NCI-H2196 (cell line): ENCODE data around the gene CCL4.
"Not testable (repeated sequence)": the region's sequence is repeated elsewhere in the genome, so short reads cannot be mapped to it uniquely, and the experiment has no call there.

Experiments
- DNase-seq: peaks from one replicate; lab custom pipeline; 2025; ENCODE audit not compliant: unreplicated experiment; lab: John Stamatoyannopoulos, UW

The CCL4 gene

DNA sequence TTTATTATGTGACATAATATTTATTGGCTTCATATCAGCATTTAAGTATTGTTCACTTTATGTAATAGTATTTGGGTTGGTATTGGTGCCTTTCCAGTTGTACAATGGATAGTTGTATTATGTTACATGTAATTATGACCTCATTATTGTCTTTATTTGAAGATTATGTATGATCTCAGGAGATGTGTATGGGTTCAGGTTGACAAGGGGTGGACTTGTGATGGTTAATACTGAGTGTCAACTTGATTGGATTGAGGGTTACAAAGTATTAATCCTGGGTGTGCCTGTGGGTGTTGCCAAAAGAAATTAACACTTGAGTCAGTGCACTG, 12.0 kb downstream of the CCL4 start:
- not testable (repeated sequence) for DNase-seq

DNA sequence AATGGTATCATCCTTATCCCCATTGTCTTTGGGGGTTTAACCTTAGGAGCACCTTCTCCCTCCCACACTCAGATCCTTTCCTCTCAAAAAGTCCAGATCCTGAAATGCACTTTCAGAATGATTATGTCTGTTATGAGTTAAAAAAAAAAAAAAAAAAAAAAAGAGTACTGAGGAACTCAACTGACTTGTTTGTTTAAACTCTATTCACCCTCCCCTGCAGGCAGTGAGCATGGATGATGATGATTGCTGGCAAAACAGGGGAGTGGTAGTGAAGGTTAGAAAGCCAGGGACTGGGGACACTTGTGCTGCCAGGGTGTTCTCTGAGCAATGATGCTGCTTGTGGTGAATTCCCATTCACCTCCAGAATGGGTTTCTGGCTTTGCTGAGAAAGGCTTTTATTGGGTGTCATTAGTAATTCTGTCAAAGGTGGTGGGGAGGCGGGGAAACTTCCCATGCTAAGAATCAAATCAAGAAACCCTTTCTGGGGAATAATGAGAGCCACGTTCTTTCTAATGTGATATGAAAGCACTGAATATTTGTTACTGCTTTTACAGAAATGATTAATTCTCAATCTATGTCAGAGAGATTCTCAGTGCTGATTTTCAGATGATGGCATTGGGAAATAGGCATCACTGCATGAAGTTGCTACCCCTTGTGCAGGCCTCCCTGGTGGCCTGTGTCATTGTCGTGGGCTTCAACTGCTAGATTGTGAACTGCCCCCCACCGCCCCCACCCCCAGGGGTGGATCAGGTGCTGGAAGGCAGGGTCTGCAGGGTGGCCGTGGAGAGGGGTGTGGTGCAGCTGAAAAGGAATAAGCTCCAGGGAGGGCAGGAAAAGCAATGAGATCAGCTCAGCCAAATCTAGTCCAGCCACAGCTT, 14.1 kb downstream of the CCL4 start:
- DNase-seq = no peak

DNA sequence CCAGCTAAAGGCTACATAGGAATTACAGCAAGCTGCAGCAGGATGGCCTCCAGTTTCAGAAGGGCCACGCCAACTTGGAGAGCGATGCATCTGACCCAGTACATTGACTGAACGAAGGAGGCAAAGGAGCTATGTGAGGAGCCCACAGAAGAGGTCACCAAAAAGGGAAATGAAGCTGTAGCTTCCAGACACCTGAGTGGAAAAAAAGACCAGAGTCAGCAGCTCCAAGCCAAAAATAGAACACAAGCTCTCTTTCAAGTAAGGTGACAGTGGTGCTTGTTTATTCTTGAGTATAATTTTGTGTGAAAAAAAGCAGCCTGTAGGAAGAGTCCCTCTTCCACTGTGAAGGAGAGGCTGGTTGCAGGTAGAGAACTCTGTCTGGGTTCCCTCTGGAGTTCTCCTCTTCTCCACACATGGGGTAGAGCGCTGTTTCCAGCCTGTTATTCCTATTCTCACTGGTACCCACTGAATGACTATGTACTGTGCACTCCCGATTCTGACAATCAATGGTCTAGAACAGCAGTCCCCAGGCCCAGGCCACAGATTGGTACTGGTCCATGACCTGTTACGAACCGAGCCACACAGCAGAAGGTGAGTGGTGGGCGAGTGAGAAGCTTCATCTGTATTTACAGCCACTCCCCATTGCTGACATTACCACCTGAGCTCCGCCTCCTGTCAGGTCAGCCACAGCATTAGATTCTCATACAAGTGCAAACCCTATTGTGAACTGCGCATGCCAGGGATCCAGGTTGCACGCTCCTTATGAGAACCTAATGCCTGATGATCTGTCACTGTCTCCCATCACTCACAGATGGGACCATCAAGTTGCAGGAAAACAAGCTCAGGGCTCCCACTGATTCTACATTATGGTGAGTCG, 15.1 kb downstream of the CCL4 start:
- no peak for DNase-seq

DNA sequence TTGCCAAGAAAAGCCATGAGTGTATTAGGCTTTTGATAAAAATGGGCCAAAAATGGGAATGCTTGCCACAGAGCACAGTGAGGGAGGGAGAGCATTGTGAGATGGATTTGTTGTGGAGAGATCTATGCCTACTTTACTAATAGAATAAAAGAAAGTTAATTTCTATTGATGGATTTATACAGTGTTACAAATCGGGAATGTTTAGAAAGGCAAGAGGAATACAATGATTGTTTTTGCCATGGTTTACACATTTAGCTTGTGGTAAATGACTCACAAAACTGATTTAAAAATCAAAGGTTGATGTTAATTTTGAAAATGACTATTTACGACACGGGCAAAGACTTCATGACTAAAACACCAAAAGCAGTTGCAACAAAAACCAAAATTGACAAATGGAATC, 16.6 kb downstream of the CCL4 start:
- no peak for DNase-seq

DNA sequence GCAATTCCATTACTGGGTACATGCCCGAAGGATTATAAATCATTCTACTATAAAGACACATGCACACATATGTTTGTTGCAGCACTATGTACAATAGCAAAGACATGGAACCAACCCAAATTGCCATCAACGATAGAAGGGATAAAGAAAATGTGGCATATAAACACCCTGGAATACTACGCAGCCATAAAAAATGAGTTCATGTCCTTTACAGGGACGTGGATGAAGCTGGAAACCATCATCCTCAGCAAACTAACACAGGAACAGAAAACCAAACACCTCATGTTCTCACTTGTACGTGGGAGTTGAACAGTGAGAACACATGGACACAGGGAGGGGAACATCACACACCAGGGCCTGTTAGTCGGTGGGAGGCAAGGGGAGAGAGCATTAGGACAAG, 17.5 kb downstream of the CCL4 start:
- DNase-seq = not testable (repeated sequence)

DNA sequence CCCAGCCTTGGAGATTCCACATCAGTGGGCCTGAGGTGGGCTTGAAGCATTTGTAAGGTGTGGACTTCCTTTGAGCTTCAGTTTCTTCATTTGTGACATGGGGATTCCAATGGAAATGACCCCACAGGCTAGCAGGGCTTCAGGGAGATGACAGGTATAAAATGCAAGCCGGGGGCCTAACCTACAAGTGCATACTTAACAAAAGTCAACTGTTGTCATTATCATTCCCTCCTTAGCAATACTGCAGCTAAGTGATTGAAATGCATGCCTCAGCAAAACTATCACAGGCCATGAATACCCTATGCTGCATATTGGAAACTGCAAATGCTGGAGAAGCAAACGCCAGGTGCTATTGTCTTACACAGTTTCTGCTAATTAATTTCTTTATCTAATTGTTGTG, 19.8 kb downstream of the CCL4 start:
- no peak for DNase-seq

DNA sequence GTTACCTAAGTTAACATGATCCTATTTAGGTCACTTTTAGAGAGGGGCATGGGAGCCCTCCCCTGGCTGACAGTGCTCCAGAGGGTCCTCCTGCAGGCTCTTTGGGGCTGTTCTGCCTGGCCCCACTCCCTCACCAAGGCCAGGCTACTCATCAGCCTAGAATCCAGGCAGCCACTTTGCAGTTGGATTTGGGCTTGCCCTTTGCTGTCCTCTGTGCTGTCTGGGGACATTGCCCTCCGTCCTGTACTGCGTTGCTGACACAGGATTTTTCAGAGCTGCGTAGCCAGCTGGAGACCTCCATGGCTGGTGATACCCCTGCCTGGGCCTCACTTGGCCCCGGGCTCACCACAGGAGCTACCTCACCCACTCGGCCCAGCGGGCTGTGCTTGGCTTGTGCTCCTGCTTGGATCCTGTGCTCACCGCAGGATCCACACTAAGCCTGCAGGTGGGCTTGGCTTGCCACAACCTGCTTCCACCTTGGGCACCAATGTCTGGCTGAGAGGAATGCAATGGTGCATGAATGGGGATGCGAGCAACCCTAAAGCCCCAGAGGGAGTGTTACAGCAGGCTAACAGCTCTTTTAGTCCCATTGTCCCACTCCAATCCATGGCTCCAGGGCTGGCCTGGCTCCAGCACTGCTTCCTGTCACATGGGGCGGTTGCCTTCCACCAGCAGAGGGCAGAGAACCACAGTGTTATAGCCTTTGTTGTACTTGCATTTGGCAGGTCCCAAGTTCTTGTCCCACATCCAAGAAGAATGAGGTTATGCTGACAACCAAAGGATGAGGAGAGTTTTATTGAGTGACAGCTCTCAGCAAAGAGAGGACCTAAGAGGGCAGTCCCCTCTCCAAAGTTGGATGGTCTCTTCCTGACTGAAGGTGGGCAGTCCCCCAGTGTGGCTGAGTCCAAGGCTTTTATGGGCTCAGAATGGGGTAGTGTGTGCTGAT, 21.5 kb downstream of the CCL4 start:
- DNase-seq = no peak

DNA sequence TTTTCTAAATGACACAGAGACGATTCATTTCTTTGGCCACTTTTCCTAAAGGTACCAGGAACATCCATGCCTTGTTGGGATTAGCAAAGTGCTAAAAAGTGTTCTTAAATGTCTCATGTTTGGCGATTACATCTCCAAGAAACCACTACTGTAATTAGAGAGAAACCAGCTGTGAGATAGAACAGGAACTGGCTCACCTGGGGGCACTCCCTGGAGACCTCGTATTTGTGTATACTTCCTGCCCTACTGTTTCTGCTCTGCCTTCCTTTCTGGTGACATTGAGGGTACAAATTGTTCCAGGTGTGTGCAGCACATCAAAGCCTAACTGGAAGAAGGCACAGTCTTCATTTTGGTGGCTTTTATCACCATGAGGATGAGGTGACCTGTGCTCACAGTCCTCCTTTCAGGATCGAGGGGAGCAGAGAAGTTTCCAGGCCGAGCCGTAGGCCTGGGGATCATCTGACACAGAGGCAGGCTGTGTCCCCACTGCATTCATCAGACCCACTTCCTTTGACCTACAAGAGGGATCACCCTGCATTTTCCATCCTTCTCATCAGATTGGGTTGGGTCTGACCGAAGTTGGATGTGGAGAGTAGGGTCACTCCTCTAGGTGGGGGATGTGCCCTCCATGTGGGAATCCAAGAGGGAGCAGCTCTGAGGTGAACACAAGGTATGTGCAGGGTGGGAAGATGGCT, 23.7 kb downstream of the CCL4 start:
- DNase-seq = no peak

DNA sequence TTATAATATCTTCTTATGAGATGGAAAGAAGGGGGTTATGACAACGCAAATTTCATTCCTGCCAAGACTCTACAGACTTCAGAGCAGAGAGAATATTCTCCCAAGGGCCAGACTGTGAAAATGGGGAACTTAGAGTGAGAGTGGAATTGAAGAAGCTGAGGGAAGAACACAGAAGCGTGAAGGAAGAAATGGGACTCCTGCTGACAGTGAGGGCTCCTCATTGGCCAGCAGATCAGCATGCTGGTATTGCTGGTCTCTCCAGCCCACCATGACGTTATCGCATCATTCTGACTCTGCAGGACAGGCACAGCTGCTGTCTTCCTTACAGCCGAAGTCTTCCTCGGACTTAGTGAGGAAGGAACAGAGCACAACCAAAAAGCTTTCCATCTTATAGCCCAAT, 24.3 kb downstream of the CCL4 start:
- DNase-seq = no peak

DNA sequence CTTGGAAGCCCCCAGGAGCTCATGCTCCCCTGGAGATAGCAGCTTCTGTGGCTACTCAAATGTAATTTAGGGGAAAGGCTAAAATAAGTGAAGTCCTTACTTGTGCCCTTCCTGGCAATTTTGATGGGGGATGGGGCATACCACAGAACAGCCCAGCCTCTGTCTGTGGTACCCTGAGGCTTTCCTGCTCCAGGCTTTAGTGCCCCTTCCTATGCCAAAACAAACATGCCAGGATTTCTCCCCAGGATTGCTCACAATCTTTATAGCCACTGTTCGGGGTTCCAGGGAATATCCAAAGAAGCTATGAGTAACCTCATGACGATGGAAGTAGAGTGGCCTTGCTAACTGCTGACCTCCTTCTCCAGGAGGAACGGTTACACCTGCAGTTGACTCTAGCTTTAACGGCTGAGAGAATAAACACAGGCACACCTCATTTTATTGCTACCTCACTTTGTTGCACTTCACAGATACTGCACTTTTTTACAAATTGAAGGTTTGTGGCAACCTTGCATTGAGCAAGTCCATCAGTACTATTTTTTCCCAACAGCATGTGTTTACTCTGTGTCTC, 24.9 kb downstream of the CCL4 start:
- DNase-seq = no peak

DNA sequence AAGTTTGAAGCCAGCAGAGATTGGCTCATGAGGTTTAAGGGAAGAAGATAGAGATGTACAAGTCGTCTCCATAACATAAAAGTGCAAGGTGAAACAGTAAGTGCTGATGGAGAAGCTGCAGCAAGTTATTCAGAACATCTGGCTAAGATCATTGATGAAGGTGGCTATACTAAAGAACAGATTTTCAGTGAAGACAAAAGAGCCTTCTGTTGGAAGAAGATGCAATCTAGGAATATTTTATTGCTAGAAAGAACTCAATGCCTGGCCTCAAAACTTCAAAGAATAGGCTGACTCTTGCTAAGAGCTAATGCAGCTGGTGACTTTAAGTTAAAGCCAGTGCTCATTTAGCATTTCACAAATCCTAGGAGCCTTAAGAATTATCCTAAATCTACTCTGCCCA, 26.0 kb downstream of the CCL4 start:
- no peak for DNase-seq

DNA sequence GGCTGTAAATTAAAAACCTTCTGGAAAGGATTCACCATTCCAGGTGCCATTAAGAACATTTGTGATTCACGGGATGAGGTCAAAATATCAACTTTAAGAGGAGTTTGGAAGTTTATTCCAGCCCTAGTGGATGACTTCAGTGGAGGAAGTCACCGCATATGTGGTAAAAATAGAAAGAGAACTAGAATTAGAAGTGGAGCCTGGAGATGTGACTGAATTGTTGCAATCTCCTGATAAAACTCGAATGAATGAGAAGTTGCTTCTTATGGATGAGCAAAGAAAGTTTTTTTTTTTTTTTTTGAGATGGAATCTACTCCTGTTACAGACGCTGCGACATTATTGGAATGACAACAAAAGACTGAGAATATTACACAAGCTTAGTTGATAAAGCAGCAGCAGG, 26.7 kb downstream of the CCL4 start:
- no peak for DNase-seq

DNA sequence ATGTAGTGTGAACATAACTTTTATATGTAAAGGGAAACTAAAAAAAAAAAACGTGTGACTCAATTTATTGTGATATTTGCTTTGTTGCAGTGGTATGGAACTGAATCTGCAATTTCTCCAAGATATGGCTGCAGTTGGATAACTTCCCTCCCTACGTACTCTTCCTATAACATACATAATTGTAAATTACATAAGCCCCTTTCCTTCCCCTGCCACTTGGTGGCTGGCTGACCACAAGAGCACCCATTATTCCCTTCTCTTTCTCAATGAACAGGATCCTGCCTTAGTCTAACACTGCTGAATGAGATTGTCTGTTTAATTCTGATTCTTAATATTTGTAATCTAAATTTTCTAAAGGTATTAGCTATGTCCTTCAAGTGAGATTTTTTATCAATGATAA, 27.8 kb downstream of the CCL4 start:
- no peak for DNase-seq

DNA sequence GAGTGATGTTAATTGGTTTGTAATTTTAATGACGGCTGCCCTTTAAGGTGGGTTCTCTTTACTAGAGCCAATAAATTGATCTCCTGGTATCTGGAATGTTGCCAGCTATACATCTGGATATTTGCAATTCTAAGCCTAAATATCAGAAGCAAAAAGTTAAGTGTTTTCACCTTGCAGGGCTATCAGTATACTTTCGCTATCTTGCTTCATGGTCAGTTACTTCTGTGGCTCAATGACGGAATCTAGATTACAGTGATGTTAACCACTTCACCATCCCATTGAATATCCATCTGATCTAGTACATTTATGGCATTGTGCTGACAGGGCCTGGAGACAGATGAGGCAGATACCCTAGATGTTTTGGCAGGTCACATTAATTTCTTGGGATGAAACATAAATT, 28.3 kb downstream of the CCL4 start:
- no peak for DNase-seq

DNA sequence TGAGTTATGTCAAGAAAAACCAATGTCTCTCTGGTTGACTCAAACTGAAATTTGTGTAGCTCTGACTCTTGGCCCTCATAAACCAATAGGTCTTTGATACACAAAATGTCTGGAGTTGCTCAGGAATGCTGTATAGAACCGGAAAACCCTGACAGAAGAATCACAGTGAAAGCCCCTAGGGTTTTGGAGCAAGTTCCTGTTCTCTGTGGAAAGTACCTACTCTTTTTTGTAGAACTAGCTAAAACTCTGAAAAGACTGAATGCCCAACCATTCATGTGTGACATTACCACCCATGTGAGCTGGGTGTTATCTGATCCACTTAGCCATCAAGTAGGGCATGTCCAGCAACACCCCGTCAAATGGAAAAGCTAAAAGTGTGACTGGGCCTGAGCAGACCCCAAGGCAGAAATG, 28.8 kb downstream of the CCL4 start:
- no peak for DNase-seq

DNA sequence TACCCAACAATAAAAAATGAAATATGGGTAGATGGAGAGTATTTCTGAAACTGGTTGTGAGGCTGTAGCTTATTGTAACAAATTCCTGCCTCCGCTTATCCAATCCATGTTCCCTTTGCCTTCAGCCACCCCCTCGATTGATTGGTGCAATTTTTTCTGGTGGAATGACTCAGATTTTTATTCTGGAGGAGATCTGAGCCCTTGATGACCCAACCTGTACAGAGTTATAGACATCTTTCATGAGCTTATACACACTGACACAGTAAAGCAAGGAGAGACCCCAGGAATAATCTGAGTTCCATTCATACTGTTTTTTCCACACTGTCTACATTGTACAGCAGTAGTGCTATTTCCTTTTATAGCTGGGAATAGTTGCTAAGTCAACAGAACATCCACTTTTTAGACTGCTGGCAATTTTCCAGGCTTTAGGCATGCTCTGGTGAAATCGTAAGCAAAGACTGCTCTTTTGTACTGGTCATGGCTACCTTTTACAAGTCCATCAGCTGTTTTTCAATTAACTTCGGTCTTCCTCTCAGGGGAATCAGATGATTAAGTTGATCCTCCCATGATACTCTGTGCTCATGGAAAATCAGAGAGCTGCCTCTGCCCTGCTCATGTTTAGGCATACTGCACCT, 30.1 kb downstream of the CCL4 start:
- no peak for DNase-seq

DNA sequence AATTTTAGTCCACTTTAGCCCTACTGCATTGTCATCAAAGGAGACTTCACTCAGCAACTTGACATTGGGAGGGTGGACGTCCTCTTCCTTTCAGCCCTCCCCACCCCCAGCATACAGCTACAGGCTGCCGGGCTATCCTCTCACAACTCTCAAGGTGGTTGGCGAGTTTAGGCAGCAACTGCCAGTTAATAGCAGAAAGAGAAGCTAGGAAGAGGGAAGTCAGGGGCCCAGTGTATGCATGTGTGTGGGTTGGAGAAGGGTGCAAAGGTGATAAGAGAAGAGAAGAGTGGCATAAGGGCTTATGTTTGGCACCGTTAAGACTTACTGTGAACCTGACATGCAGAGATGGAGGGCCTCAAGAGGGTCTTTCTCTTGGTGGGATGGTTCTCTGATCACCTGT, 31.8 kb downstream of the CCL4 start:
- DNase-seq = no peak

DNA sequence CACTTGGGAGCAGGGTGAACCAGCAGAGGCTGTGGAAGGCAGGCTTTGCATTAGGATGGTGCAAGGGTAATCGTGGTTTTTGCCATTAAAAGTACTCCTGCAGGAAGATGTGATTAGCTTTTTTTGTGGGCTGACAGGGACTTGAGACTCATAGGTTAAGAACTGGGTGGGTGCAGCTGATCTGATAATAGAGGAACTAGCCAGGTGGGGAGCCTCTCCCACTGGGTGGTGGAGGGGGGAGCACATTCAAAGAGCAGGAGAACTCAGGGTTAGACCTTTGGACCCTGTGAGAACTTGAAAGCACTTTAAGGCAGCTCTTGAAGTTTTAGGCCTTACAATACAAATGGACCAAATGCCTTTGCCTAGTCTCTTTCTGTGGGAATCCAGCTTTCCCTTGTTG, 32.4 kb downstream of the CCL4 start:
- DNase-seq = no peak

DNA sequence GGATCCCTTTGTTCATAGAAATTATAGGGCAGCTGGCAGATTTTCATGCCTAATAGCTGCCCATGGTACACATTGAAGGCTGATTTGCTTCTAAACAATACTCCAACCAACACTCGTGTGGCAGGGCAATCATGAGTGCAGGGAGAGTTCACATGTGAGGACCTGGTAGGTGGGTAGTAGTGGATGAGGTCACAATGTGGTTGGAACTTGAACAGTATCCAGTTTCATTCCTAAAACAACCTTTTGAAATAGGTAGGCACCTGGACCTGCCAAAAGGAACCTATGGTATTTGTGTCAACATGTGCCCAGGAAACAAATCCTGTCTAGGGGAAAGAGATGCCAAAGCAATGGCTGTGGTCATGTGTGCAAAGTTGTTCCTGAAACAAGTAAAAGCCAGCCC, 32.8 kb downstream of the CCL4 start:
- no peak for DNase-seq

DNA sequence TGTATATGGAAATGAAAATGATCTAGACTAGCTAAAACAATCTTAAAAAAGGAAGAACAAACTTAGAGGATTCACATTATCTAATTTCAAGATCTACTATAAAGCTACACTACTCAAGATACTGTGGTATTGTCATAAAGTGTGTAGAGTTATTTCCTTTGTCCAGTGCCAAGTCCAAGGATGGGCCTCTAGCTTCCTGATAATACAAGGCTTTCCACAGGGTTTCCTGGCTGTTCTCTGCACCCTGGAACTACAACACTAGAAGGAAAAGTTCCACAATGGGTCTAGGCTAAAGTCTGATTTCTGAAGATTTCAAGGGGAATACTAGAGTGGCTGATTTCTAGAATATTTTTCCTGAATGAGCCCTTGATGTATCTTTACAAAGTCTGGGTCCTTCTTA, 38.6 kb downstream of the CCL4 start:
- DNase-seq = no peak
